ENCODE measurements around the gene NGF. TPM values are rescaled to one million over a fixed set of nuclear protein-coding genes. Genes with fewer than 3 reads are reported as not detected.

The NGF gene
- total RNA-seq, 4 donors from 2014 or later = 0.42 to 1.4 (median 0.84) TPM; not detected in 1

DNA sequence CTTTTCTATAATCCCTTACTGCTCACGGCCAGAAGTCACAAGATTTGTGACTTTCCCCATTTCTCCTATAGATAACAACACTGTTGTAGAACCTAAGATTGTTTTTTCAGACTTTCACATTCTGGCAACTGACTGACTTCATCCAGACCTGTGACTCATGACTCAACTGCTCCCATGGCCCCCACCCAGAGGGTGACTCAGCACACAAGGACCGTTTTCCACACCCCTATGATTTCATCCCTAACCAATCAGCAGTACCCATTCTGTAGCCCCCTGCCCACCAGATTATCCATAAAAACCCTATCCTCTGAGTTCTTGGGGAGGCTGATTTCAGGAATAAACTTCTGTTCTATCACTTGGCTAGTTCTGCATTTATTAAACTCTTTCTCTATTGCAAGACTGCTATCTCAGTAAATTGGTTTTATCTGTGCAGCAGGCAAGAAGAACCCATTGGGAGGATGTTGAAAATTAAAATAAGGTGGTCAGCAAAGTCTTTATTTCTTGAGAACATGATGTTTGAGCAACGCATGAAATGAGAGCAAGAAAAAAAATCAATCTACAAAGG is 79.7 kb downstream of the NGF start:
- WGBS, 2 donors = 61 to 65% methylated on average over 3 of the region's 3 CpGs
- no peak for DNase-seq (ENCODE audit: low spot score in 2 of 2)
- intact Hi-C loops (cut with DNase I; ENCODE audit: low total_unique reads) = no loop called here
- H3K4me3 ChIP-seq (ENCODE audit: low read depth, poor library complexity, severe bottlenecking) = no peak overlapping the region
- TF ChIP-seq, protein P1, sequence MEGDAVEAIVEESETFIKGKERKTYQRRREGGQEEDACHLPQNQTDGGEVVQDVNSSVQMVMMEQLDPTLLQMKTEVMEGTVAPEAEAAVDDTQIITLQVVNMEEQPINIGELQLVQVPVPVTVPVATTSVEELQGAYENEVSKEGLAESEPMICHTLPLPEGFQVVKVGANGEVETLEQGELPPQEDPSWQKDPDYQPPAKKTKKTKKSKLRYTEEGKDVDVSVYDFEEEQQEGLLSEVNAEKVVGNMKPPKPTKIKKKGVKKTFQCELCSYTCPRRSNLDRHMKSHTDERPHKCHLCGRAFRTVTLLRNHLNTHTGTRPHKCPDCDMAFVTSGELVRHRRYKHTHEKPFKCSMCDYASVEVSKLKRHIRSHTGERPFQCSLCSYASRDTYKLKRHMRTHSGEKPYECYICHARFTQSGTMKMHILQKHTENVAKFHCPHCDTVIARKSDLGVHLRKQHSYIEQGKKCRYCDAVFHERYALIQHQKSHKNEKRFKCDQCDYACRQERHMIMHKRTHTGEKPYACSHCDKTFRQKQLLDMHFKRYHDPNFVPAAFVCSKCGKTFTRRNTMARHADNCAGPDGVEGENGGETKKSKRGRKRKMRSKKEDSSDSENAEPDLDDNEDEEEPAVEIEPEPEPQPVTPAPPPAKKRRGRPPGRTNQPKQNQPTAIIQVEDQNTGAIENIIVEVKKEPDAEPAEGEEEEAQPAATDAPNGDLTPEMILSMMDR (IDR thresholded peaks at IDR 0.05) = no peak
- no peak for TF ChIP-seq POLR2A (IDR thresholded peaks at IDR 0.05)

DNA sequence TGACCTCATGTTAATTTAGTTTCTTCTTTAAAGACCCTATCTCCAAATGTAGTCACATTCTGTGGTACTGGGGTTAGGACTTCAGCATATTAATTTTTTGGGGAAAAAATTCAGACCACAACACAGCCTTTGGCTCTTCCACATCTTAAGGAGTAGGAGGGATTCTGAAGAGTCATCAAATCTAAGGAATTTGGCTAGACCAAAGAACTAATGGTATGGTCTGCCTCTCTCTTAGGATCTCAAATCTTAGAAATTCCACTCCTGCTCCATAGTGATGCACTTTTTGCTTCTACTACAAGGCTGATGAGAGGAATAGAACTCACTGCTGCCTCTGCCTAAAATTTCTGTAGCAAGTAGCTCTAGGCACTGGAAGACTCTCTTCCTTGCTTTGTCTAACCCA is 80.5 kb downstream of the NGF start:
- intact Hi-C loops (cut with DNase I; ENCODE audit: low total_unique reads) = no loop called here

DNA sequence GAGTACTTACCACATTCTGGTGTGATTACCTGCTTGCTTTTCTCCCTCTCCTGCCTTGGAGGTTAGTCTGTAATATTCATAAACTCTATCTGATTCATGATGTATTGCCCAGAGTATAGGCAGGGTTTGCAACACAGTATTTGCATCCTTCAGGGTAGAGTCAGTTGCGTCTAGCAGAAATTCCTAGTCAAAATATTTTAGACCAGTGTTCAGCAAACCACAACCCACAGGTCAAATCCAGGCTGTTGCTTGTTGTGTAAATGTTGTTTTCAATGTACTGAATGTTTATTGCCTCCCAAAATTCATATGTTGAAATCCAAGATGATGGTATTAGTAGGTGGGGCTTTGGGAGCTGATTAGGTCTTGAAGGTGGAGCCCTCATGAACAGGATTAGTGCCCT is 82.9 kb downstream of the NGF start:
- no peak for DNase-seq (ENCODE audit: low spot score in 2 of 2)
- WGBS, 2 donors = 81 to 97% methylated on average over 1 of the region's 1 CpG
- H3K4me3 ChIP-seq (ENCODE audit: low read depth, poor library complexity, severe bottlenecking) = no peak overlapping the region
- TF ChIP-seq, protein P1 (IDR thresholded peaks at IDR 0.05) = no peak
- TF ChIP-seq POLR2A (IDR thresholded peaks at IDR 0.05) = no peak
- intact Hi-C loops (cut with DNase I; ENCODE audit: low total_unique reads) = no loop called here

More for the DNA sequence above, 80.5 kb downstream of the NGF start:
- H3K4me3 ChIP-seq (ENCODE audit: low read depth, poor library complexity, severe bottlenecking) = no peak overlapping the region
- TF ChIP-seq, protein P1 (IDR thresholded peaks at IDR 0.05) = no peak
- TF ChIP-seq POLR2A (IDR thresholded peaks at IDR 0.05) = no peak
- DNase-seq (ENCODE audit: low spot score in 2 of 2) = no peak

DNA sequence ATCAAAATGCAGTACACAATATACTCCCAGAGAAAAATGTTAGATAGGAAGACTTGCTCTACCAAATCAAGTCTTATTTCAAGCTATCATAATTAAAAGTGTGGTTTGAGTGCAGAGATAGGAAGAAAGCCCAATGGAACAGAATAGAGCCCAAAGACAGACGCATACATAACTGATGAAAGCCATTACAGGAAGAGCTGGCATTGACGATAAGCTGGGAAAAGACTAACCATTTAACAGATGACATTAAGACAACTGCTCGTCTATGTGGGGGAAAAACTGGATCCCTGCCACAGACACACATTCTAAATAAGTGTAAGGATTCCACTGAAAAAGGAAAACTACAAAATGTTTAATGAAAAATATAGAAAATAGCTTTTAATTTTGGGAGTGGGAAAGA is 85.5 kb downstream of the NGF start:
- no peak for DNase-seq (ENCODE audit: low spot score in 2 of 2)
- intact Hi-C loops (cut with DNase I; ENCODE audit: low total_unique reads) = no loop called here
- no peak overlapping the region for H3K4me3 ChIP-seq (ENCODE audit: low read depth, poor library complexity, severe bottlenecking)
- TF ChIP-seq POLR2A (IDR thresholded peaks at IDR 0.05) = no peak
- TF ChIP-seq, protein P1 (IDR thresholded peaks at IDR 0.05) = no peak
- 57 to 58% methylated on average over 3 of the region's 3 CpGs for whole genome bisulfite sequencing, 2 donors

GRCh38 chr1:115251856-115252255 is 86.2 kb downstream of the NGF start:
- no peak for TF ChIP-seq POLR2A (IDR thresholded peaks at IDR 0.05)
- TF ChIP-seq, protein P1 (IDR thresholded peaks at IDR 0.05) = no peak
- intact Hi-C loops (cut with DNase I; ENCODE audit: low total_unique reads) = no loop called here
- no peak for DNase-seq (ENCODE audit: low spot score in 2 of 2)
- 39 to 40% methylated on average over 2 of the region's 2 CpGs for WGBS, 2 donors
- no peak overlapping the region for H3K4me3 ChIP-seq (ENCODE audit: low read depth, poor library complexity, severe bottlenecking)

DNA sequence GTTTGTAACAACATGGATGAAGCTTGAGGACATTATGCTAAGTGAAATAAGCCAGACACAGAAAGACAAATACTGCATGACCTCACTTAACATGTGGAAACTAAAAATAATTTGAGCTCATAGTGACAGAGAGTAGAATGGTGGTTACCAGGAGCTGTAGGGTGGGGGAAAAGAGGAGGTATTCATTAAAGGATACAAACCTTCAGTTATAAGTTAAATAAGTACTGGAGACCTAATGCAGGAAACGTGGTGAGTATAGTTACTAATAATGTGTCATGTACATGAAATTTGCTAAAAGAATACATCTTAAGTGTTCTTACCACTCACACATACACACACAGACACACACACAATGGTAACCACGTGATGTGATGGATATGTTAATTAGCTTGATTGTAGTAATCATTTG is 86.7 kb downstream of the NGF start:
- DNase-seq (ENCODE audit: low spot score in 2 of 2) = no peak
- 50 to 58% methylated on average over 2 of the region's 2 CpGs for WGBS, 2 donors
- intact Hi-C loops (cut with DNase I; ENCODE audit: low total_unique reads) = no loop called here

More for the DNA sequence above, 86.7 kb downstream of the NGF start:
- no peak overlapping the region for H3K4me3 ChIP-seq (ENCODE audit: low read depth, poor library complexity, severe bottlenecking)
- no peak for TF ChIP-seq POLR2A (IDR thresholded peaks at IDR 0.05)
- TF ChIP-seq, protein P1 (IDR thresholded peaks at IDR 0.05) = no peak

Data from lower leg skin (tissue), 4 donors.